NCI-H2227 treated with DMSO at 0.1 percent for 48 hours (cell line): ENCODE data around the gene KRT85.
"Not testable (repeated sequence)": the region's sequence is repeated elsewhere in the genome, so short reads cannot be mapped to it uniquely, and the experiment has no call there.

ENCODE experiments used
- DNase-seq: peaks from one replicate; lab custom pipeline; 2025; lab: John Stamatoyannopoulos, UW

Gene KRT85

DNA sequence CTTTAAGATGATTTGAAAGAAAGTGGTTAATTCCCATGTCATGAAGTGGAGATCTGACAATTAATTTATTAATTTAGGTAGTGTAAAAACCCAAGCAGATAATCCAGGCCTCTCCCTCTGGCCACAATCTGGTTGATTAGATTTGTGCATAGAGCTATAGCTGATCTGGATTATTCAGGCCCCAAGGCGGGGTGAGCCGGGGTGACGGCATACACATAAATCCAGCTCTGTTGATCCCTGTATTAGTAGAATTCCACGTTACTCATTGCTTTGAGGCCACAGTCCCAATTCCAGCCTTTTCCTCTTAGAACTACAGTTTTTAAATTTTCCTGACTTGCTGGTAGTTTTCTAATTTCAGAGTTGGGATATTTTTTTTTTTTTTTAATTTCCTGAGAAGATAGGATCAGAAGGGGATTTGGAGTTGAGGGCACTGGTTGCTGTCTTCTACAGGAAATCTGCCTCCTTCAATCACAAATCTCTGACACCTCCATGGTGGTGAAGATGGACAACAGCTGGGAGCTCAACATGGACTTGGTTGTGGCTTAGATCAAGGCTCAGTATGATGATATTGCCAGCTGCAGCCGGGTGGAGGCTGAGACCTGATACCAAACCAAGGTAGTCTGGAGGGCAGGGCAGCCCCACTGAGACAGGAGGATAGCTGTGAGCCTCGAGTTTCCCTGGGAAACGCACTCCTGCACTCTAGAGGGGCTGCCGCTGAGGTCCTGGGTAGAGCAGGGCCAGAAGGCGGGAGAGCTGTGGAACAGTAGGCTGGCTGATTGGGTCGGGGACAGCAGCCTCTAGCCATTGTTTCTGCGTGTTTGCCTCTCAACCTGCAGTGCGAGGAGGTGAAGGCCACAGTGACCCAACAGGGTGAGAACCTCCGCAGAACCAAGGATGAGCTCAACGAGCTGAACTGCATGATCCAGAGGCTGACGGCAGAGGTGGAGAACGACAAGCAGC lies 19.4 kb downstream of the KRT85 start:
- no peak for DNase-seq

DNA sequence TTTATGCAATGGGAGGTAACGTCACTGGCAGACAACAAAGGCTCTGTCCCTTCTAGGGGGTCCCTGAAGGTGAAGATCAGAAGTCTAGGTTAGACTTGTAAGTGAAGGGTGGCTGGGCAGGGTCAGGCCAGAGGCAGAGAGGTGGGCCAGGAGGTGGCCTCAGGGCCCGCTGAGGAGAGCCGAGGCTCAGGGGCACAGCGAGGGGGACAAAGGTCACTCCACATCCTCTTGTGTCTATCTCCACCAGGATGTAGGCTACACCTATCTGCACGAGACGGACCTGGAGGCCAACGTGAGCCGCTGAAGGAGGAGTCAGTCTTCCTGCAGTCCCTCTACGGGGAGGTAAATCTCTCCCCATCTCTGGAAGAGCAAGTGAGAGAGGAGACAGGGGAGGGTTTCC lies 20.3 kb downstream of the KRT85 start:
- no peak for DNase-seq

DNA sequence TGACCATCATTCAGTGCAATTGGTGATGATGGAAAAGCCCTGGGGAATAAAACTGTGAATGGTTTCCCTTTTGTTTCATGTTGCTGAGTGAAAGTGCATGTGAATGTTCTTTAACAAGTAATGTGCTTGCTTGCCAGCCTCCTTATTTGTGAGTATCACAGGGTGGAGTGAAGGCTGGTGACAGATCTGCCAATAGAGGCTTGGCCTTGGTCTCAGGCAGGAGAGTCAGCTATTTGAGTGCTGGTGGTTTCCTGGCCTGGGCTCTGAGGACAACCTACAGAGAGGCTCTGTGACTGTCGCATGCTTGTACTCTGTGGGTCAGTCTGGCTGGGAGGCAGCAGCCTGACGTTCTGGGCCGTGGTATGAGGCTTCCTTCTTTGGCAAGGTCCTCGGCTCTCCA lies 20.7 kb downstream of the KRT85 start:
- DNase-seq, result no peak

DNA sequence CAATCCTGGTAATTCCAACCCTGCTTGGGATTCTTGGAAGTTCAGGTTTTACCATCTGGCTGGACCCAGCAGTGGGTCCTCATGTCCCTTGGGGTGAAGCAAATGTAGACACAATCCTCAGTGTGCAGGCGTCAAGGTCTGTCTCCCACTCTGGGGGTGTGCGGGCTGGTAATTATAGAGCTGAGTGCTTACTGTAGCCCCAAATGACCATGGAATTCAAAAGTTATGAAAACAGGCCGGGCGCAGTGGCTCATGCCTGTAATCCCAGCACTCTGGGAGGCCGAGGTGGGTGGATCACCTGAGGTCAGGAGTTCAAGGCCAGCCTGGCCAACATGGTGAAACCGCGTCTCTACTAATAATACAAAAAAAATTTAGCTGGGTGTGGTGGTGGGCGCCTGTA lies 22.2 kb downstream of the KRT85 start:
- DNase-seq, result not testable (repeated sequence)

DNA sequence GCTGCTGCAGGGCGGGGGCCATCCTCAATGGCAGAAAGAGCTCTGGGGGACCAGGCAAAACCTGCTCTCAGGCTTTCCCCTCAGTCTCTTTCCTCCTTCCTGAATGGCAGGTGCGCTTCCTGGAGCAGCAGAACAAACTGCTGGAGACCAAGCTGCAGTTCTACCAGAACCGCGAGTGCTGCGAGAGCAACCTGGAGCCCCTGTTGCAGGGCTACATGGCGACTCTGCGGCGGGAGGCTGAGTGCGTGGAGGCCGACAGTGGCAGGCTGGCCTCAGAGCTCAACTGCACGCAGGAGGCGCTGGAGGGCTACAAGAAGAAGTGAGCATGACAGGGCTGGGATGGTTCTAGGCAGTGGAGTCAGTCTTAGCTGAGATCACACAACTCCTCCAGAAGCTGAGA lies 23.2 kb downstream of the KRT85 start:
- DNase-seq, result no peak

DNA sequence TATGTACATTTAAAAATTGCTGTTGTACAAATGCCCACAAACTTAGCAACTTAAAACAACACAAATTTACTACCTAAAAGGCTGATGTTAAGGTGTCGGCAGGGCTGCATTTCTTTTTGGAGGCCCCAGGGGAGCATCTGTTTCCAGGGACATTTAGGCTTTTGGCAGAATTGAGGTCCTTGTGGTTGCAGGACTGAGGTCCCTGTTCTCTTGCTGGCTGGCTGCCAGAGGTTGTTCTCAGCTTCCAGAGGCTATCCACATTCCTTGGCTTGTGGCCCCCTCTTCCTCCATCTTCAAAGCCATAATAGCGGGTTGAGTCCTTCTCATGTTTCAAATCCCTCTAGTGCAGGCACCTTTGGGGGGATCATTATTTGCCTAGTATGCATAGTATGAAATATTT lies 23.7 kb downstream of the KRT85 start:
- no peak for DNase-seq

DNA sequence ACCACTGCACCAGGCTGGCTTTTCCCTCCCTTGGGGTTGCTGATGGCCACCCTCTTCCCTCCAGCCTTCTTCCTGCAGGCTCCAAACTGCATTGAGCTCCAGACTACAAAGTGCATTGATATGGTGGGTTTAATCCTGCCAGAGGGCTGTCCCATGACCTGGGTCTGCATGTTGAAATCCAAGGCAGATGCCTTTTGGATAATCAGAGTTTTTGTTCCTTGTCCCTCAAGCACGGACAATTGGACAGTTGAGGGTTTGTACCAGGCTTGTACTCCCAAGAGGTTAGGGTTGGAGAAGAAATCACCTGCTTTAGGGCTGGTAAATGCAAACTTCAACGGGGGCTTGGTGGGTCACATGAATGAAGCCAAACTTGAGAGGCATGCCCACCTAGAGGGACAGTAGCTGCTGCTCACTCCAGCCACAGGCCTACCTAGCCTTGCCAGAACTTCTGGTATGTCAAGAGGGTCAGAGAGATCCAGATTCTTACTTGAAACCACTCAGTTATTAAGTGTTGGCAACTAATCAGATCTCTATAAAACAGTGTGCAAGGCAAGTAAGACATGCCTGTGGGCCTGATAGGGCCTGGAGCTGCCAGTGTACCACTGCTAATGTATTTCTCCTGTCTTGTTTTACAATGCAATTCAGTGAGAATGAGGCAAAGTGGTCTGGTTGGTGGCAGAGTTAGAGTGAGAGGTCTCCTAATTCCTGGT lies 24.3 kb downstream of the KRT85 start:
- no peak for DNase-seq

DNA sequence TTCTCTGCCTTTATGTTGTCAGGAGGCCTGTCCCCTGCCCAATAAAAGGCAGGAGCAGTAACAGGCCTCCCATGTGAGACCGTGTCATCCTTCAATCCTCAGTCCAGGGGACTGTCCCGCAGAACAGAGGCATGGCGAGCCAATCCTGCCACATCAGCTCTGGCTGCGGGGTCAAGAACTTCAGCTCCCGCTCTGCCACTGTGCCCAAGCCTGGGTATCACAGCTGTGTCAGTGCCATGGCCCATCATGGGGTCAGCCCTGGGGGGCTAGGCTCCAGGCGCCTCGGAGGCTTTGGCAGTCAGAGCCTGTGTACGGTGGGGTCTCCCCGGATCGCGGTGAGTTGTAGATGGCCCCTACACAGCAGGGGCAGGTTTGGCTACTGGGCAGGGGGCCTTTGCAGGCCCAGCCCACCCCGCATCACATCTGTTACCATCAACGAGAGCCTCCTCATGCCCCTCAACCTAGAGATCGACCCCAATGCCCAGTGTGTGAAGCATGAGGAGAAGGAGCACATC lies 26.2 kb downstream of the KRT85 start:
- DNase-seq, result no peak

DNA sequence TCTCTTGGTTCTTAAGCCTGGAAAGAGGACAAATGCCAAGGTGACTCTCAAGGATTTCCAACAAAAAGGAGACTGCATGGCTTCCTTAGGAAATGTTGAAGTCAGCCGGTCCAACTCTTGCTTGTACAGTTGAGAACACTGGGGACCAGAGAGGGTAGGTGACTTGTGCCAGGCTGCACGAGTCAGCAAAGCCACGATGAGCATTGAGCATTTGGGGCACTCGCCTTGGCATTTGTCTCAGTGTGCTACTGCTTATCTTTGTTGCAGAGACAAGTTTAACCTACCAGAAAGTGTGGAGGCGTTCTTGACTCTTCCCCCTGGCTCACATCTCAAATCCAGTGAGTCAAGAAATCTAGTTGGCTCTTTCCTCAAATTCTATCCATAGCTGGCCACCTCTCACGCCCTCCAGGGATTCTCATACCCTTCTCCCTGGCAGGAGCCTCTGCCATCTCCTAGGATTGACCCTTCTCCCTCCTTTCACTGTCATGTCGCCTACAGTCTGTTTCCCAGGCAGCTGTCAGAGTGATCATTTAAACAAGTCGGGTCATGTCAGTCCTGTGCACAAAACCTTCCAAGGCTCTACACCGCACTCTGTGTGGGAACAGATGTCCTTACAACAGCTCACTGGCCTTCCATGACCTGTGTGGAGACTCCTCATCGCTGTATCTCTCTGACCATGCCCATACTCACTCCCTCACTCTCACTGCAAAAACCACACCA lies 28.9 kb downstream of the KRT85 start:
- DNase-seq, result no peak

DNA sequence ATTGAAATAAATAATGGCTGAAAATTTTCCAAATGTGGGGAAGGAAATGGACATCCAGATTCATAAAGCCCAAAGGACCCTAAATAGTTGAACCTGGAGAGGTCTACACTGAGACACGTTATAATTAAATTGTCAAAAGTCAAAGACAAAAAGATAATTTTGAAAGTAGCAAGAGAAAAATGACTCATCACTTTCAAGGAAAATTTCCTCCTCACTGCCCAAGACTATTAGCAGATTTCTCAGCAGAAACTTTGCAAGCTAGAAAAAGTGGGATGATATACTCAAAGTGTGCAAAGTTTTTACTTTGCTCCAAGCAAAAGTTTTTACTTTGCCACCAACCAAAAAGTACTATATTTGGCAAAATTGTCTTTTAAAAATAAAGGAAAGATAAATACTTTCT lies 30.2 kb downstream of the KRT85 start:
- DNase-seq, result no peak

DNA sequence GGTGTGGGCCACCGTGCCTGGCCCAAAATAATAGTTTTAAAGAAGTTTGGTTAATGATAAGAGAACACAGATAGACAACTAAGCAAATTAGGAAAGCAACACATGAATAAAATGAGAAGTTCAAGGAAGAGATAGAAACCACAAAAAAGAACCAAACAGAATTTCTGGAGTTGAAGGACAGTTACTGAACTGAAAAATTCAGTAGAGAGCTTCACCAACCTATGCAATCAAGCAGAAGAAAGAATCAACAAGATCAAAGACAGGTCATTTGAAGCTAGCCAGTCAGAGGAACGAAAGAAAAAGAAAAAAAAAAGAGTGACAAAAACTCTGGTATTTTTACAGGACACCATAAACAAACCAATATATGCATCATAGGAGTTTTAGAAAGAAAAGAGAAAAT lies 30.6 kb downstream of the KRT85 start:
- no peak for DNase-seq

DNA sequence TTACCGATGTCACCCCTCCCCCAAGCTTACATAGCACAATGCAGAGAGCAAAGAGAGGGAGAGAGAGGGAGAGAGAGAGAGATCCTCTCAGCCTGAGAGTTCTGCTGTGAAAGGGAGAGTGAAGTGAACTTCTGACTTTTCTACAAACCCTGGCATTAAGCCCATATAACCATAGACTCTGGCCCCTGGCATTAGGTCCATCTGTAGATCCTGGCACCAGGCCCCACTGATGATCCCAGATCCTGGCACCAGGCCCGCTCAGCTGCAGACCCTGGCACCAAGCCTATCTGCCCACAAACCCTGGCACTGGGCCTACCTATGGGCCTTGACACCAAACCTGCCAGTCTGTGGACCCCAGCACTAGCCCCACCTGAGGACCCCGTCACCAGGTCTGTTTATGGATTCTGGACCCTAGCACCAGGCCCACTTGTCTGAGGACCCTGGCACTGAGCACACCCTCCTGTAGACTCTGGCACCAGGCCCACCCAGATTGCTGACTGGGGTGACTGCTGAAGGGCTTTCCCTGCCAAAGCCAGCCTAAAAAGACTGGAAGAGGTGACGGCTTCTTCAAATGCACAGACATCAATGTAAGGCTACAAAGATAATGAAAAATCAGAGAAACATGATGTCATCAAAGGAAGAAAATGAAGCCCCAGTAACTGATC lies 31.6 kb downstream of the KRT85 start:
- no peak for DNase-seq

DNA sequence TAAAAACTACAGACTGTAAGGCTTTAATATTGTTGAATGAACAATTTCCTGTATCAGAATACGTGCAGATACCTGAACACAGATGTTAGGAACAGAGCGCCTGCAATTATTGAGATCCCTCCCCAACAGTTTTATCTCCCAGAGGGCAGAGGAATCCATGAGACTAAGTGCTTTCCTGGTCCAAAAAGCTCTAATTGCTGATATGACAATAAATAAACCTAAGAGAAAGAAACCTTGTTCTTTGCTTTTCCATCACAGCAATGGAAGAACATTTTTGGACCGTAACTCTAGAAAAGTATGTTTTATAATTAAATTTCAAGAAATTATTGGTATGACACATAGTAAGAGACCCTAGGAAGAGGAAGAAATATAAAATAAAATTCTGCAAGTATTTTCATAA lies 33.1 kb downstream of the KRT85 start:
- DNase-seq, result no peak

DNA sequence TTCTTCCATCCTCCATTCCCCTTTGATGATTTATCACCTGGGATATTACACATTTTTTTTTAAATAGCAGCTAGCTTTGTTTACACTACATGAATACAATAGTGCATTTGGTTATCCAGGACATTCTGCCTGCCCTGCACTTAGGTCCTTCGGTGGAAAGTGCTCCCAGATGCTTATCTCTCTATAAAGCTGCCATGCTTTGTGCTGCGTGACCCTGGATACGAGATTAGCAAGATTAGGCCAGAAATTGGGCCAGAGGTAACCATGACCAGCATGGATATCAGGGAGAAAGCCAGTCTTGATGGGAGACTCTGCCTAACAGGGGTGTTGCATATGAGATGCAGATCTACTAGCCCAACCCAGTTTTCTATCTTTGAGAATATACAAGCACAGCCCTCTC lies 34.0 kb downstream of the KRT85 start:
- no peak for DNase-seq

DNA sequence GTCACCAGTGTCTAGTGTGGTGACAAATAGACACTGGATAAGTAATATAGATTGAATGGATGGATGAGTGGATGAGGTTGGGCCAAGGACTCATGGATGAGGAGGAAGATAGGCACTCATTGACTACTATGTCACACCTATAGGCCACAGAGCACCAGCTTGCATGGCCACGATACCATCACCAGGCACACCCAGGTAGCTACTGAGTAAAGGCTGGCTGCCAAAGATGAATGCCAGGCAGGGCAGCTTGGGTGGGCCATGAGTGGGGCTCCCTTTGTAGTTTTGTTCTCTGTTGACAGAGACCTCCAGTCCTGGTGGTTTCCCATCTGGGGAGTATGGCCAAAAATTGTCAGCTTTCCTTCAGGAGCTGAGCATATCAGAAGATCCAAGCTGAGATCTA lies 34.9 kb downstream of the KRT85 start:
- no peak for DNase-seq

DNA sequence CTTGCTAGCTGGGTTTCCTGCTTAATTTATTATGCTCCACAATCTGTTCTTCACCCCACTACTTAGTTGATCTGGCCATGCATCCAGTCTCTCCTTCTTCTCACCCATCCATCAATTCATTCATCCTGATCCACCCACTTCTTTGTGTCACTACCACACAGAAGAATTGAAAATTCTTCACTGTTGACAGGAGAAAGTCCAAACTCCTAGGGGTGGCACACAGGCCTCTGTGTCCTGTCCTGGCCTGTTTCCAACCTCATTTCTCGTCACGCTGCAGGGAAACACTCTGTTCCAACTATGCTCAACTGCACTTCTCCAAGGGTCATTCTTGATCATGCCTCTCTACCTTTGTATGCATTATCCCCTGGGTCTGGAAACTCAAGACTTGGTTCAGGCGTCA lies 35.4 kb downstream of the KRT85 start:
- no peak for DNase-seq

DNA sequence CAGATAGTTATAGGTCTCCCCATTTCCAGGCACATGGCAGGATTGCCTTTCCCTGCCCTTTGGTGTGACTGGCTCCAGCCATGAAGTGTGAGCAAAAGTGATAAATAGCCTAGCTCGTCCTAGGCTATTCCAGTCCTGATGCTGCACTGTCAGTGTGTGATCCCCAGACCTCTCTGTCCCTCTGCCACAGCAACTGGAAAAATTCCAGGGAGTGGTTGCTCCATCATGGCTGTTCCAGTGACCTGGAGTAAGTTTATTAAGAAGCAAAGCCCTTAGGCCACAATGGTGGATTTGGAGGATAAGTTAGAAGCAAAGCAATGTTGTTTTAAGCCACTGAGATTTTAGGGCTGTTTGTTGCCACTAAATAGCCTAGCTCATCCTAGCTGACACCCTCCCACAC lies 36.2 kb downstream of the KRT85 start:
- DNase-seq, result no peak

DNA sequence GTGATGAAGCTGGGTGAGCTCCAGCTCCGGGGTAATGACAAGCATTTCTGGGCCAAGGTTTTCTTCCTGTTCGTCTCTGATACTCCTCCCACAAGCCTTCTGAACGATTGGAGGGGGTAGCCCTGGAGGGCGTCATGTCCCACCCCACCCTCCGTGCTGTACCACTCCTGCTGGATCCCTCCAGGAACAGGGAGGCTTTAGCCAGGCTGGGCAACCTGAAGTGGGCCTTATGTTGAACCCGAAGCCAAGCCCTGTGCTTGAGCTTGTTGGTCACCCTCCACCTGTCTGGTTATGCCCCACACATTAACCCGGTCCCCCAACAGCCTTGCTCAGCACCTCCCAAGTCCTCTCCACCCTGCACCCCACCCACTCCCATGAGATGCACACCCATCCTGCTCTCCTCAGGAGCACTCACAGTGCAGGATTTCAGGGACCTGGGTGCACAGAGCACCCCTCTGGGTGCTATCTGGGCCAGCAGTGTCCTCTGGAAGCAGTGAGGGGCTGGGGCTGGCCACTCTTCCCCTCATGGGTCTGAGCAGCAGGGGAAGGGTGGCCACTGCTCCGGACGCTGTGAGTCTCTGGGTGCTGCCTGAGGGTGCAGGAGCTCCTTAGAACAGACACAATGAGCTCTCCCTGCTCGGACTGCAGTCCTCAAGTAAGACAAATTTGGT lies 39.3 kb downstream of the KRT85 start:
- no peak for DNase-seq

DNA sequence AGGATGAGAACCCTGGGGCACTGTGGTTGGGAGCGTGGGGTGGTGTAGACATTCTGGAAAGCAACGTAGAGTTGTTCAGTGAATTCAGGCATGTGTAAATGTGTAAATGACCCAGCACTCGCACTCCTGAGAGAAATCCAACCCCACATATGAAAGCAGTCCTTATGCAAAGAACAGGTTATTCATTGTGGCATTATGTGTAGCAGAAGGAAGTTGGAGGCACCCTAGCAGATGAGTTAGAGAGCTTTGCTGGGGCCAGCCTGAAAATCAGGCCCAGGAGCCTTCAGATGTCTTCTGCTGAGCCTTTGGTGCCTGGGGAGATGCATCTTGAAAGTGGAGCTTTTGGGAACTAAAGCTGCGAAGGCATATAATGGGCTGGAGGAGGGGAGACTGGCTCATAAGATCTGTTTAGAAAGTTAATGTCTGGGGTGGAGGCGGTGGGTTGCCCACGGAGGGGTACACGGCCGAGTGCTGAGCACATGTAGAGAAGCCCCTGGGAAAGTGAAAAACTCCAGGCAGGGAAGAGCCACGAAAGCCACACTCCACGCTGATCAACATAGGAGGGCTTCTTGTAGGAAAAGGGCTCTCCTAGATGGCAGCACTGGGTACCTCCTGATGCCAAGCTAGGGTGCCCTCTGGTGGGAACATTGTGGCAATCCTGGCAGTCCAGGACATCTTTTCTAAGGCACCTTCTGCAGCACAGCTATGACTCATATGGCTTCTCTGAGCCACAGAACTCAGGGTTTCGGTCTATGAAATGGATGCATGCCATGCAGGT lies 40.0 kb downstream of the KRT85 start:
- DNase-seq, result peak; percentile 18

DNA sequence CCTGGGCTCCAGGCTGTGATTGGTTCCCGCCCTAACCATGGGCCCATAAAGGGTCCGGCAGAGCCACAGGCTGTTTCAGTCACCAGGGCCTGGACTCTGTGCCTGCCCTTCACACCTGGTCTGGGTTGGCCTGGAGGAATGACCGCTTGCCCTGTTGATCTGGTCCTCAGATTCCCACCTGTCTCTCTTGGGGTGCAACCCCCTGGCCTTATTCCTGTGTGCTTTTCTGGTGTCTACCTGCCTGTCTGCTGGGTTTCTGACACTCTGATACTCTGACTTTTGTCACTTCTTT lies 43.2 kb downstream of the KRT85 start:
- no peak for DNase-seq
